K562 (cell line): ENCODE results near the gene RAB3C. TPM values are rescaled to one million over a fixed set of nuclear protein-coding genes. Genes with fewer than 3 reads are reported as not detected.

Experiments used
- ATAC-seq: fragments of 200-7000 bp; cut with Tn5 transposase; 3 replicates; pipeline ENCODE4 v1.9.1; 2020; ENCODE audit warnings: moderate library complexity
- BruUV-seq: library from RNA; stranded (reverse); fragments of 400-500 nt; replicated peaks from 2 replicates; lab custom pipeline; 2021; lab: Mats Ljungman, UMichigan
- CTCF ChIA-PET: fragments of 300-600 bp; formaldehyde crosslinking; extraction: SDS; loops from one replicate; lab custom pipeline; 2021; ENCODE audit warnings: low intra/inter-chr PET ratio; lab: Yijun Ruan, JAX
- POLR2A ChIA-PET: fragments of 300-600, 350-650 bp; sonication (Branson Sonifier 250); formaldehyde crosslinking; extraction: SDS; loops from one replicate; lab custom pipeline; 2021; ENCODE audit warnings: antibody characterized with exemption, inconsistent platforms; lab: Yijun Ruan, JAX
- DNase-seq, 4 experiments: peaks; one replicate each; pipeline versions ENCODE4 v3.0.0 to v3.0.0-alpha.2; 2011 to 2018; ENCODE audit warnings: low spot score in 3 of 4, mixed read lengths in 3 of 4; ENCODE audit errors: extremely low read depth in 1 of 4
- FAIRE-seq: peaks from 2 replicates; lab custom pipeline; 2011; peaks lifted over from hg19 to GRCh38; lab: Jason Lieb, UNC
- H2AFZ ChIP-seq: 2 replicates; pipeline ENCODE4 v1.6.0; 2011; ENCODE audit warnings: low read depth, low read length, control low read depth, inconsistent platforms
- H3K27ac ChIP-seq: fragments of 200-600 bp; 3 replicates; pipeline ENCODE4 v1.8.0; 2011; ENCODE audit warnings: low read depth, mild to moderate bottlenecking, control low read depth, inconsistent platforms, low read length, moderate library complexity, mixed read lengths; ENCODE audit errors: extremely low read depth
- H3K27me3 ChIP-seq, 2 experiments: fragments of 300-600 bp in 1 of 2; 2 replicates in 1 of 2; 3 replicates in 1 of 2; pipeline versions ENCODE4 v1.6.0 to v1.8.0; 2011; ENCODE audit warnings: inconsistent platforms in 2 of 2, low read length in 2 of 2, mild to moderate bottlenecking in 1 of 2, mixed read lengths in 1 of 2, moderate library complexity in 1 of 2; ENCODE audit not compliant: control insufficient read depth in 2 of 2, insufficient read depth in 2 of 2
- H3K36me3 ChIP-seq: fragments of 300-600 bp; 3 replicates; pipeline ENCODE4 v1.8.0; 2011; ENCODE audit warnings: mild to moderate bottlenecking, low read length, inconsistent platforms; ENCODE audit not compliant: control insufficient read depth, insufficient read depth
- H3K4me1 ChIP-seq, 2 experiments: fragments of 200-600 bp in 1 of 2; replicated peaks in 1 of 2; 2 replicates in 1 of 2; 3 replicates in 1 of 2; pipeline versions ENCODE4 v1.5.1 to v1.8.0; 2011; ENCODE audit warnings: inconsistent platforms in 2 of 2, low read length in 2 of 2, mild to moderate bottlenecking in 1 of 2, mixed read lengths in 1 of 2, moderate library complexity in 1 of 2; ENCODE audit not compliant: control insufficient read depth in 2 of 2, insufficient read depth in 2 of 2
- H3K4me2 ChIP-seq: 2 replicates; pipeline ENCODE4 v1.6.1; 2011; ENCODE audit warnings: low read length, control low read depth, inconsistent platforms, mixed read lengths; ENCODE audit not compliant: insufficient read depth
- H3K4me3 ChIP-seq: fragments of 200-600 bp; sonication (generic), shearing (Covaris generic); 2 replicates; pipeline ENCODE4 v1.5.1; 2016; ENCODE audit warnings: control low read depth, inconsistent platforms
- H3K79me2 ChIP-seq: fragments of 200-600 bp; 3 replicates; pipeline ENCODE4 v1.8.0; 2011; ENCODE audit warnings: low read length, inconsistent platforms; ENCODE audit not compliant: control insufficient read depth, insufficient read depth
- H3K9ac ChIP-seq, 2 experiments: 2 replicates each; pipeline versions ENCODE4 v1.6.0 to v1.6.1; 2011; ENCODE audit warnings: low read depth in 2 of 2, low read length in 2 of 2, control low read depth in 1 of 2, inconsistent platforms in 1 of 2, mild to moderate bottlenecking in 1 of 2, mixed read lengths in 1 of 2; ENCODE audit not compliant: insufficient read depth in 1 of 2
- H3K9me1 ChIP-seq: one replicate; pipeline ENCODE4 v1.6.0; 2011; ENCODE audit warnings: inconsistent platforms, mild to moderate bottlenecking, low read length, moderate library complexity; ENCODE audit not compliant: control insufficient read depth, insufficient read depth
- H3K9me3 ChIP-seq: replicated peaks from 2 replicates; pipeline ENCODE4 v1.5.1; 2011; ENCODE audit warnings: low read depth, low read length, inconsistent platforms; ENCODE audit not compliant: control insufficient read depth, insufficient read depth
- H4K20me1 ChIP-seq: replicated peaks from 2 replicates; pipeline ENCODE4 v1.6.1; 2011; ENCODE audit warnings: low read length, inconsistent platforms, mixed read lengths; ENCODE audit not compliant: control insufficient read depth, insufficient read depth
- HMG20B ChIP-seq: fragments of 250-450 bp; sonication (Bioruptor Pico); IDR thresholded peaks from 2 replicates; pipeline ENCODE4 v1.5.0; 2021; ENCODE audit warnings: mild to moderate bottlenecking
- KDM2B ChIP-seq: fragments of 250-450 bp; sonication (Bioruptor Pico); IDR thresholded peaks from 2 replicates; pipeline ENCODE4 v1.8.0; 2021; ENCODE audit warnings: mild to moderate bottlenecking, moderate library complexity
- PHF8 ChIP-seq: fragments of 200-600 bp; sonication (generic); IDR thresholded peaks from 2 replicates; pipeline ENCODE4 v1.6.1; 2012; ENCODE audit warnings: mixed run types, mild to moderate bottlenecking, inconsistent platforms, low read length, moderate library complexity, borderline replicate concordance
- POLR3G ChIP-seq: IDR thresholded peaks from 2 replicates; pipeline ENCODE4 v1.6.1; 2011; ENCODE audit not compliant: insufficient read length, insufficient replicate concordance; ENCODE audit errors: extremely low read depth
- PTRF ChIP-seq: fragments of 450-650 bp; IDR thresholded peaks from 2 replicates; pipeline ENCODE4 v1.6.1; 2016; ENCODE audit warnings: mild to moderate bottlenecking, missing genetic modification characterization, missing compliant biosample characterization
- TBL1XR1 ChIP-seq, 2 experiments: IDR thresholded peaks; 2 replicates each; pipeline ENCODE4 v1.6.1; 2012; ENCODE audit warnings: improper control_type of control experiment in 2 of 2, low read length in 2 of 2, mild to moderate bottlenecking in 1 of 2
- TFAM ChIP-seq: fragments of 250-450 bp; sonication (Bioruptor Pico); conservative IDR thresholded peaks from 2 replicates; pipeline ENCODE4 v1.5.0; 2021; ENCODE audit warnings: mild to moderate bottlenecking, moderate library complexity
- U2AF1 ChIP-seq: fragments of 200-400 bp; formaldehyde crosslinking; optimal IDR thresholded peaks from 2 replicates; pipeline ENCODE3; 2017; ENCODE audit warnings: mild to moderate bottlenecking, low read depth, low read length, moderate library complexity
- ZBTB1 ChIP-seq: sonication (generic); formaldehyde crosslinking; IDR thresholded peaks from 2 replicates; pipeline ENCODE4 v1.8.1; 2023; ENCODE audit warnings: missing genetic modification reagents, low read depth, mild to moderate bottlenecking, borderline replicate concordance
- ZNF354B ChIP-seq: fragments of 250-450 bp; sonication (Bioruptor Pico); IDR thresholded peaks from 2 replicates; pipeline ENCODE4 v1.4.0; 2020
- ZSCAN32 ChIP-seq: fragments of 450-650 bp; formaldehyde crosslinking; IDR thresholded peaks from 2 replicates; pipeline ENCODE4 v1.4.0; 2020; ENCODE audit warnings: mild to moderate bottlenecking, moderate library complexity
- WGBS: fragments of 100-300 bp; shearing (Covaris generic); methylation state at CpG from one replicate; pipeline ENCODE4 v1.1.6; 2016; ENCODE audit warnings: low coverage, mixed read lengths; ENCODE audit not compliant: insufficient coverage; ENCODE audit errors: missing lambda C conversion rate; 5-methylcytosine and 5-hydroxymethylcytosine counted together
- in situ Hi-C: fragments of 300-500 bp; cut with MboI; formaldehyde crosslinking; loops from 4 replicates; pipeline ENCODE4 v1.15.0; 2018; ENCODE audit warnings: inconsistent platforms, mixed read lengths
- intact Hi-C: fragments of 100-400 bp; cut with micrococcal nuclease; formaldehyde crosslinking; loops from 2 replicates; pipeline ENCODE4 v1.14.2; 2022
- polyA plus RNA-seq, 8 experiments: library from polyadenylated mRNA; depleted of rRNA in 4 of 8; stranded (reverse) in 5 of 8; unstranded in 3 of 8; fragments of >200 nt; fragmentation: Nextera tagmentation in 2 of 8; fragmentation: Illumina TruSeq in 1 of 8; extraction: Ambion mirVana in 2 of 8; extraction: Trizol in 1 of 8; gene quantifications; 2 replicates each; pipeline versions ENCODE4 v1.2.1 to v1.2.3, GENCODE V29; 2011 to 2014; ENCODE audit warnings: inconsistent platforms in 1 of 8, missing spikeins in 1 of 8
- total RNA-seq, 7 experiments: library from RNA; depleted of rRNA in 6 of 7; stranded (reverse); fragments of >200 nt in 6 of 7; fragmentation: Illumina TruSeq in 2 of 7; extraction: Trizol in 2 of 7; gene quantifications; 2 replicates each; pipeline versions ENCODE4 v1.2.1 to v1.2.3, GENCODE V29; 2011 to 2021; ENCODE audit warnings: low replicate concordance in 1 of 7
- TF ChIP-seq, protein P1 (sequence below): fragments of 450-650 bp; IDR thresholded peaks from 2 replicates; pipeline ENCODE4 v1.6.1; 2016; ENCODE audit warnings: antibody characterized with exemption
- TF ChIP-seq, protein P2 (sequence below): sonication (generic); formaldehyde crosslinking; IDR thresholded peaks from 2 replicates; pipeline ENCODE4 v1.8.1; 2023; ENCODE audit warnings: mild to moderate bottlenecking, missing genetic modification reagents
- TF ChIP-seq, protein P3 (sequence below): sonication (generic); formaldehyde crosslinking; IDR thresholded peaks from 2 replicates; pipeline ENCODE4 v1.8.0; 2022; ENCODE audit warnings: mild to moderate bottlenecking, low read depth, missing genetic modification reagents

The RAB3C gene
- total and polyA plus RNA-seq, 9 of the 15 experiments (the other 6 are each of a cell fraction or from before 2014, with no cell fraction given) = not detected

DNA sequence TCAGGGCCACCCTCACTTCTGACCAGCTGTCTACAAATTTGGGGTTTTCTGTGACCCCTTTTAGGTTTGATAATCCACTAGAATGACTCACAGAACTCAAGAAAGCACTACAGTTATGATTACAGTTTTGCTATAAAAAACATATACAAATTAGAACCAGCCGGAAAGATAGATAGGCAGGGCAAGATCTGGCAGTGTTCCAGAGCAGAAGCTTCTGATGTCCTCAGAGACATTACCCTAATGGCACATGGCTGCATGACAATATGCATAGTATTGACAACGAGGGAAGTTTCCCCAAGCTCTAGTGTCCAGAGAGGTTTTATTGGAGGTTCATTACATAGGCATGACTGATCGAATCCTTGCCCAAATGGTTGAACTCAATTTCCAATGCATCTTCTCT lies 158.1 kb downstream of the RAB3C start (continued):
- TF ChIP-seq TBL1XR1 (IDR thresholded peaks at IDR 0.05; ENCODE audit: low read length in 2 of 2) (no peak), ZNF354B (CRISPR knock-in tag) (no peak), POLR3G (no peak)
- TF ChIP-seq, protein P1, sequence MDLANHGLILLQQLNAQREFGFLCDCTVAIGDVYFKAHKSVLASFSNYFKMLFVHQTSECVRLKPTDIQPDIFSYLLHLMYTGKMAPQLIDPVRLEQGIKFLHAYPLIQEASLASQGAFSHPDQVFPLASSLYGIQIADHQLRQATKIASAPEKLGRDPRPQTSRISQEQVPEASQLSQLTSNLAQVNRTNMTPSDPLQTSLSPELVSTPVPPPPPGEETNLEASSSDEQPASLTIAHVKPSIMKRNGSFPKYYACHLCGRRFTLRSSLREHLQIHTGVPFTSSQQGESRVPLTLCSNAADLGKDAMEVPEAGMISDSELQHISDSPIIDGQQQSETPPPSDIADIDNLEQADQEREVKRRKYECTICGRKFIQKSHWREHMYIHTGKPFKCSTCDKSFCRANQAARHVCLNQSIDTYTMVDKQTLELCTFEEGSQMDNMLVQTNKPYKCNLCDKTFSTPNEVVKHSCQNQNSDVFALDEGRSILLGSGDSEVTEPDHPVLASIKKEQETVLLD = no peak

DNA sequence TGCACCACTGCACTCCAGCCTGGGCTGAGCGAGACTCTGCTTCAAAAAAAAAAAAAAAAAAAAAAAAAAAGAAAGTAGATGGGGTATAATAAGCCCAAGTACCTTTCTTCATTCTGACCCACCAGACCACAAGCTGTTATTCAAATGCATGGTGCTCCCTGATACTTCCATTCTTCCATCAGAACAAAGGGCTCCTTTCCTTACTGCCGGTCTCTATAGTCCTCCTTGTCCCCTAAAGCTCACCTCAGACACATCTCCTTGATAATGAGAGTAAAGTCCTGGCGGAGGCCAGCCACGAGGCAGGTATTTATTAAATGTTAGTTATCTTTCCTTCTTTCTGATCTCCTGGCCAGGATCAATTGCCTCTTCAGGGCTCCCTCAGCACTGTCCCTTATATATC lies 162.5 kb downstream of the RAB3C start:
- Histone ChIP-seq H3K79me2 (no peaks in the 10 kb centered on the region), H3K9me3 (no peaks in the 10 kb centered on the region), H3K4me3 (no peak overlapping the region), H3K9me1 (no peaks in the 10 kb centered on the region), H3K27me3 (no peaks in the 10 kb centered on the region), H3K4me2 (no peak overlapping the region), H3K4me1 (no peaks in the 10 kb centered on the region), H3K9ac (no peak overlapping the region), H2AFZ (no peak overlapping the region), H3K27ac (no peak overlapping the region), H4K20me1 (no peaks in the 10 kb centered on the region), H3K36me3 (no peaks in the 10 kb centered on the region)
- FAIRE-seq = no peak
- POLR2A ChIA-PET = no interaction called here
- no TSS peak for BruUV-seq
- ATAC-seq = no peak
- in situ Hi-C loops (no loop called here), intact Hi-C loops (no loop called here)
- WGBS = 0% methylated on average over 3 of the region's 4 CpGs
- CTCF ChIA-PET = no interaction called here
- DNase-seq = no peak
- TF ChIP-seq KDM2B (CRISPR knock-in tag) (no peak), U2AF1 (no peak), HMG20B (CRISPR knock-in tag) (no peak), PHF8 (no peak), ZSCAN32 (CRISPR knock-in tag) (no peak), ZBTB1 (no peak), TFAM (no peak), PTRF (no peak)
- TF ChIP-seq, protein P2, sequence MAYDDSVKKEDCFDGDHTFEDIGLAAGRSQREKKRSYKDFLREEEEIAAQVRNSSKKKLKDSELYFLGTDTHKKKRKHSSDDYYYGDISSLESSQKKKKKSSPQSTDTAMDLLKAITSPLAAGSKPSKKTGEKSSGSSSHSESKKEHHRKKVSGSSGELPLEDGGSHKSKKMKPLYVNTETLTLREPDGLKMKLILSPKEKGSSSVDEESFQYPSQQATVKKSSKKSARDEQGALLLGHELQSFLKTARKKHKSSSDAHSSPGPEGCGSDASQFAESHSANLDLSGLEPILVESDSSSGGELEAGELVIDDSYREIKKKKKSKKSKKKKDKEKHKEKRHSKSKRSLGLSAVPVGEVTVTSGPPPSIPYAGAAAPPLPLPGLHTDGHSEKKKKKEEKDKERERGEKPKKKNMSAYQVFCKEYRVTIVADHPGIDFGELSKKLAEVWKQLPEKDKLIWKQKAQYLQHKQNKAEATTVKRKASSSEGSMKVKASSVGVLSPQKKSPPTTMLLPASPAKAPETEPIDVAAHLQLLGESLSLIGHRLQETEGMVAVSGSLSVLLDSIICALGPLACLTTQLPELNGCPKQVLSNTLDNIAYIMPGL = no peak
- TF ChIP-seq, protein P3, sequence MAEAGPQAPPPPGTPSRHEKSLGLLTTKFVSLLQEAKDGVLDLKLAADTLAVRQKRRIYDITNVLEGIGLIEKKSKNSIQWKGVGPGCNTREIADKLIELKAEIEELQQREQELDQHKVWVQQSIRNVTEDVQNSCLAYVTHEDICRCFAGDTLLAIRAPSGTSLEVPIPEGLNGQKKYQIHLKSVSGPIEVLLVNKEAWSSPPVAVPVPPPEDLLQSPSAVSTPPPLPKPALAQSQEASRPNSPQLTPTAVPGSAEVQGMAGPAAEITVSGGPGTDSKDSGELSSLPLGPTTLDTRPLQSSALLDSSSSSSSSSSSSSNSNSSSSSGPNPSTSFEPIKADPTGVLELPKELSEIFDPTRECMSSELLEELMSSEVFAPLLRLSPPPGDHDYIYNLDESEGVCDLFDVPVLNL (CRISPR knock-in tag) = no peak
